ENCODE data around the gene ADGRB3. TPM values are rescaled to one million over a fixed set of nuclear protein-coding genes. Genes with fewer than 3 reads are reported as not detected.

ADGRB3 gene
- total and polyA plus RNA-seq, 10 of the 15 experiments (the other 5 are each of a cell fraction or from before 2014, with no cell fraction given), result 0.03 to 0.06 TPM; not detected in 8

DNA sequence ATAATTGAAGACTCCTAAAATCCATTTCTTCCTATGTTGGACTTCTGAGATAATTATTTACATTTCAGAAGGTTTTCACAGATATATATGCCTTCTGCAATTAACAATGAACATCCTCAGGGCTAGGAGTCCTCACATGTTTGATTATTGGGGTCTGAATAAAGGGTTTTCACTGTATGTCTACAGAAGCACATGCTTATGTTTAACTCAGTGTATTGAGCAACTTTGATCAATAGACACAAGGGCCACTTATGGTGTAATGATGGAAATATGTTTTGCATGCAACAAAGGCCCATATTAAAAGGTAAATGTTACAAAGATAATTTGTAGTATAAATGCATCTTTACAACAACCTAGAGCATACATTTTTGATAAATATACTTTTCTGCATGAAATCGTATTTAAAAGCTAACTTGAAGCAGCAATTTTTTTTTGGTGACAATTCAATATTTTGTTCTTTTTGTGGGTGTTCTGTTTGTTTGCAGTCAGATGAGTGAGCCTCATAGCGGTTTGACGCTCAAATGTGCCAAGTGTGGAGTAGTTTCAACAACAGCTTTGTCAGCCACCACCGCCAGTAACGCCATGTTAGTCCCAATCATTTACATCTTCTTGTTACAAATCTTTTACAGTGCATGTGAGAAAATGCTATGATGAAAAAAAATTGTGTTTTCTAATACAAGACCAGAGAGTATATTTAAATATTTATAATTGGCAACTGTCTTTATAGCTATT is 703.5 kb downstream of the ADGRB3 start:
- FAIRE-seq (no peak), ATAC-seq (no peak), DNase-seq (ENCODE audit: low read depth, low spot score) (no peak)
- intact Hi-C loops (cut with micrococcal nuclease; ENCODE audit: unreplicated experiment), result no loop called here
- no peaks in the 10 kb centered on the region for H3K4me1 ChIP-seq (ENCODE audit: control insufficient read depth, insufficient read depth, low read length)
- no peaks in the 10 kb centered on the region for H3K79me2 ChIP-seq (ENCODE audit: control insufficient read depth, insufficient read depth, low read length)
- H3K36me3 ChIP-seq (ENCODE audit: control insufficient read depth in 2 of 2, insufficient read depth in 2 of 2, low read length in 1 of 2), result no peaks in the 10 kb centered on the region
- no peaks in the 10 kb centered on the region for H4K20me1 ChIP-seq (ENCODE audit: control insufficient read depth, insufficient read depth)
- TF ChIP-seq POLR2A (IDR thresholded peaks at IDR 0.05; ENCODE audit: low read depth, low read length) (no peak), ETV6 (conservative IDR thresholded peaks at IDR 0.05 in 1 of 2, IDR thresholded peaks at IDR 0.05 in 1 of 2; ENCODE audit: borderline replicate concordance in 1 of 2, low read depth in 1 of 2) (no peak), PAX8 (IDR thresholded peaks at IDR 0.05) (no peak), CHD1 (IDR thresholded peaks at IDR 0.05; ENCODE audit: low read depth, low read length) (no peak), BMI1 (IDR thresholded peaks at IDR 0.05; ENCODE audit: borderline replicate concordance) (no peak), TAF1 (IDR thresholded peaks at IDR 0.05; ENCODE audit: borderline replicate concordance, low read depth, low read length) (no peak)
- TF ChIP-seq, protein P1, sequence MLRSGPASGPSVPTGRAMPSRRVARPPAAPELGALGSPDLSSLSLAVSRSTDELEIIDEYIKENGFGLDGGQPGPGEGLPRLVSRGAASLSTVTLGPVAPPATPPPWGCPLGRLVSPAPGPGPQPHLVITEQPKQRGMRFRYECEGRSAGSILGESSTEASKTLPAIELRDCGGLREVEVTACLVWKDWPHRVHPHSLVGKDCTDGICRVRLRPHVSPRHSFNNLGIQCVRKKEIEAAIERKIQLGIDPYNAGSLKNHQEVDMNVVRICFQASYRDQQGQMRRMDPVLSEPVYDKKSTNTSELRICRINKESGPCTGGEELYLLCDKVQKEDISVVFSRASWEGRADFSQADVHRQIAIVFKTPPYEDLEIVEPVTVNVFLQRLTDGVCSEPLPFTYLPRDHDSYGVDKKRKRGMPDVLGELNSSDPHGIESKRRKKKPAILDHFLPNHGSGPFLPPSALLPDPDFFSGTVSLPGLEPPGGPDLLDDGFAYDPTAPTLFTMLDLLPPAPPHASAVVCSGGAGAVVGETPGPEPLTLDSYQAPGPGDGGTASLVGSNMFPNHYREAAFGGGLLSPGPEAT (IDR thresholded peaks at IDR 0.05; ENCODE audit: low read depth), result no peak
- H3K9ac ChIP-seq (ENCODE audit: control insufficient read depth, insufficient read depth, low read length), result no peak overlapping the region
- no peaks in the 10 kb centered on the region for H3K9me3 ChIP-seq (replicated peaks; ENCODE audit: control insufficient read depth, insufficient read depth, low read length)
- no peak overlapping the region for H3K4me2 ChIP-seq (ENCODE audit: control insufficient read depth, insufficient read depth)
- RAD21 ChIA-PET (ENCODE audit: unreplicated experiment), result no interaction called here
- 27% methylated on average over 5 of the region's 5 CpGs for WGBS (ENCODE audit: insufficient coverage, insufficient replicate concordance, low lambda C conversion rate, missing lambda C conversion rate)
- SMC1A ChIA-PET (ENCODE audit: uncharacterized antibody, unreplicated experiment), result no interaction called here
- H3K4me3 ChIP-seq, result no peak overlapping the region
- no peak overlapping the region for H3K27ac ChIP-seq (ENCODE audit: control insufficient read depth, insufficient read depth)
- POLR2A ChIA-PET, result no interaction called here
- H3K27me3 ChIP-seq (replicated peaks in 1 of 2; ENCODE audit: control insufficient read depth in 2 of 2, insufficient read depth in 2 of 2, low read length in 1 of 2), result no peaks in the 10 kb centered on the region
- CTCF ChIA-PET, result interaction anchor here (1.7 kb wide), 1 partner anchor 10 kb away, joined by 5 read pairs; no protein-coding TSS in a partner anchor
- no peak overlapping the region for H2AFZ ChIP-seq (ENCODE audit: control insufficient read depth, low read depth, low read length)
- in situ Hi-C loops (cut with MboI), result no loop called here
- no TSS peak for BruUV-seq (replicated peaks)
